ENCODE data around the gene C7. TPM values are rescaled to one million over a fixed set of nuclear protein-coding genes. Genes with fewer than 3 reads are reported as not detected.

The C7 gene
- total RNA-seq, 2 donors from 2014 or later = 0.88 to 2.7 TPM

- Histone ChIP-seq H3K27ac (ENCODE audit: low read depth, low read length) (no peak overlapping the region), H3K9ac (ENCODE audit: extremely low read depth, low read length, poor library complexity, severe bottlenecking) (no peak overlapping the region), H3K4me1 (ENCODE audit: control insufficient read depth, insufficient read depth, low read length) (no peaks in the 10 kb centered on the region), H3K9me3 (ENCODE audit: control insufficient read depth, low read length) (peaks cover 17% of the 10 kb centered on the region), H3K27me3 (ENCODE audit: control insufficient read depth, insufficient read depth, low read length, poor library complexity, severe bottlenecking) (no peaks in the 10 kb centered on the region), H3K36me3 (ENCODE audit: control insufficient read depth, insufficient read depth, low read length) (no peaks in the 10 kb centered on the region), H3K4me3 (ENCODE audit: low read length) (no peak overlapping the region)
- H3K4me1 Mint-ChIP-seq = peaks cover 7% of the 10 kb centered on the region
- H3K4me3 Mint-ChIP-seq = no peak overlapping the region
- H3K9me3 Mint-ChIP-seq = peaks cover 14% of the 10 kb centered on the region
- 78 to 87% methylated on average over 1 to 5 of the region's 5 CpGs for WGBS, 2 experiments (ENCODE audit: insufficient coverage in 1 of 2, insufficient read length in 1 of 2)
- DNase-seq = no peak
- no peaks in the 10 kb centered on the region for H3K36me3 Mint-ChIP-seq (ENCODE audit: low read depth)
- no peak overlapping the region for H3K27ac Mint-ChIP-seq
- TF ChIP-seq CTCF (conservative IDR thresholded peaks at IDR 0.05) = no peak
- no peaks in the 10 kb centered on the region for H3K27me3 Mint-ChIP-seq (ENCODE audit: insufficient read depth)
Measured at GRCh38 chr5:40958811-40959210, 49.5 kb downstream of the C7 start.

- peaks cover 17% of the 10 kb centered on the region for H3K9me3 ChIP-seq (ENCODE audit: control insufficient read depth, low read length)
- no peak for DNase-seq
- TF ChIP-seq CTCF (conservative IDR thresholded peaks at IDR 0.05) = no peak
- Mint-ChIP-seq H3K4me1 (peaks cover 5% of the 10 kb centered on the region), H3K27ac (no peak overlapping the region), H3K9me3 (peaks cover 14% of the 10 kb centered on the region), H3K36me3 (ENCODE audit: low read depth) (no peaks in the 10 kb centered on the region), H3K4me3 (no peak overlapping the region), H3K27me3 (ENCODE audit: insufficient read depth) (no peaks in the 10 kb centered on the region)
- no peak overlapping the region for H3K4me3 ChIP-seq (ENCODE audit: low read length)
- WGBS, 2 experiments (ENCODE audit: insufficient coverage in 1 of 2, insufficient read length in 1 of 2) = 100% methylated on average over 1 of the region's 1 CpG
- no peak overlapping the region for H3K9ac ChIP-seq (ENCODE audit: extremely low read depth, low read length, poor library complexity, severe bottlenecking)
- no peak overlapping the region for H3K27ac ChIP-seq (ENCODE audit: low read depth, low read length)
- no peaks in the 10 kb centered on the region for H3K4me1 ChIP-seq (ENCODE audit: control insufficient read depth, insufficient read depth, low read length)
- H3K36me3 ChIP-seq (ENCODE audit: control insufficient read depth, insufficient read depth, low read length) = no peaks in the 10 kb centered on the region
- no peaks in the 10 kb centered on the region for H3K27me3 ChIP-seq (ENCODE audit: control insufficient read depth, insufficient read depth, low read length, poor library complexity, severe bottlenecking)
Measured at GRCh38 chr5:40960037-40960436, 50.7 kb downstream of the C7 start.

- peaks cover 17% of the 10 kb centered on the region for H3K9me3 Mint-ChIP-seq
- 91 to 100% methylated on average over 2 to 4 of the region's 4 CpGs for WGBS, 2 experiments (ENCODE audit: insufficient coverage in 1 of 2, insufficient read length in 1 of 2)
- H3K4me3 Mint-ChIP-seq = no peak overlapping the region
- DNase-seq = no peak
- no peak overlapping the region for H3K9ac ChIP-seq (ENCODE audit: extremely low read depth, low read length, poor library complexity, severe bottlenecking)
- no peaks in the 10 kb centered on the region for H3K27me3 Mint-ChIP-seq (ENCODE audit: insufficient read depth)
- H3K27ac ChIP-seq (ENCODE audit: low read depth, low read length) = no peak overlapping the region
- no peaks in the 10 kb centered on the region for H3K4me1 ChIP-seq (ENCODE audit: control insufficient read depth, insufficient read depth, low read length)
- H3K9me3 ChIP-seq (ENCODE audit: control insufficient read depth, low read length) = peaks cover 17% of the 10 kb centered on the region
- no peaks in the 10 kb centered on the region for H3K36me3 Mint-ChIP-seq (ENCODE audit: low read depth)
- no peak overlapping the region for H3K27ac Mint-ChIP-seq
- no peaks in the 10 kb centered on the region for H3K27me3 ChIP-seq (ENCODE audit: control insufficient read depth, insufficient read depth, low read length, poor library complexity, severe bottlenecking)
- no peaks in the 10 kb centered on the region for H3K4me1 Mint-ChIP-seq
- H3K4me3 ChIP-seq (ENCODE audit: low read length) = no peak overlapping the region
- no peak for TF ChIP-seq CTCF (conservative IDR thresholded peaks at IDR 0.05)
- H3K36me3 ChIP-seq (ENCODE audit: control insufficient read depth, insufficient read depth, low read length) = no peaks in the 10 kb centered on the region
Measured at GRCh38 chr5:40962207-40962955, 53.1 kb downstream of the C7 start.
